GM23338 (cell line): ENCODE data around the gene UVSSA. TPM values are rescaled to one million over a fixed set of nuclear protein-coding genes. Genes with fewer than 3 reads are reported as not detected.

ENCODE experiments used
- ATAC-seq: fragments of 200-7000 bp; cut with Tn5 transposase; 3 replicates; pipeline ENCODE4 v1.9.1; 2020
- DNase-seq: peaks from one replicate; pipeline ENCODE4 v3.0.0-alpha.2; 2015; ENCODE audit warnings: low spot score
- H2AFZ ChIP-seq: fragments of 200-600 bp; sonication (generic); 2 replicates; pipeline ENCODE4 v1.8.0; 2016; ENCODE audit warnings: antibody characterized with exemption, mild to moderate bottlenecking, moderate library complexity
- H3F3A ChIP-seq: fragments of 200-600 bp; sonication (generic); replicated peaks from 2 replicates; pipeline ENCODE4 v1.8.0; 2017; ENCODE audit warnings: antibody characterized with exemption, mixed run types, low read depth
- H3K27ac ChIP-seq: fragments of 200-600 bp; sonication (generic); 2 replicates; pipeline ENCODE4 v1.6.1; 2016; ENCODE audit warnings: low read depth
- H3K27me3 ChIP-seq: fragments of 200-600 bp; sonication (generic); 2 replicates; pipeline ENCODE4 v1.8.0; 2016; ENCODE audit warnings: mild to moderate bottlenecking, mixed run types, moderate library complexity; ENCODE audit not compliant: insufficient read depth
- H3K36me3 ChIP-seq: fragments of 200-600 bp; sonication (generic); 2 replicates; pipeline ENCODE4 v1.8.0; 2016; ENCODE audit warnings: mild to moderate bottlenecking; ENCODE audit not compliant: insufficient read depth
- H3K4me1 ChIP-seq: fragments of 200-600 bp; sonication (generic); 2 replicates; pipeline ENCODE4 v1.8.0; 2016; ENCODE audit warnings: mild to moderate bottlenecking, moderate library complexity; ENCODE audit not compliant: insufficient read depth
- H3K4me2 ChIP-seq: fragments of 200-600 bp; sonication (generic); 2 replicates; pipeline ENCODE4 v1.7.1; 2017; ENCODE audit warnings: mixed run types
- H3K4me3 ChIP-seq: fragments of 200-600 bp; sonication (generic); 2 replicates; pipeline ENCODE4 v1.6.1; 2016; ENCODE audit warnings: mixed run types
- H3K79me2 ChIP-seq: fragments of 200-600 bp; sonication (generic); replicated peaks from 2 replicates; pipeline ENCODE4 v1.8.0; 2017; ENCODE audit warnings: mild to moderate bottlenecking; ENCODE audit not compliant: insufficient read depth
- H3K9me2 ChIP-seq: fragments of 200-600 bp; sonication (generic); 2 replicates; pipeline ENCODE4 v1.8.0; 2017; ENCODE audit not compliant: insufficient read depth
- H4K20me1 ChIP-seq: fragments of 200-600 bp; sonication (generic); replicated peaks from 2 replicates; pipeline ENCODE4 v1.8.0; 2017; ENCODE audit warnings: mild to moderate bottlenecking; ENCODE audit not compliant: insufficient read depth
- H3K27ac Mint-ChIP-seq: 2 replicates; pipeline ENCODE4 v1.8.0; 2020; ENCODE audit warnings: inconsistent platforms, mild to moderate bottlenecking, moderate library complexity, mixed read lengths
- H3K27me3 Mint-ChIP-seq: 3 replicates; pipeline ENCODE4 v1.8.0; 2022; ENCODE audit warnings: low read depth, mild to moderate bottlenecking, moderate library complexity, mixed read lengths, inconsistent platforms; ENCODE audit not compliant: insufficient read depth, poor library complexity
- H3K36me3 Mint-ChIP-seq: 3 replicates; pipeline ENCODE4 v1.8.0; 2021; ENCODE audit warnings: low read depth, mild to moderate bottlenecking, inconsistent platforms, moderate library complexity, mixed read lengths
- H3K4me1 Mint-ChIP-seq: 3 replicates; pipeline ENCODE4 v1.8.0; 2020; ENCODE audit warnings: mild to moderate bottlenecking, inconsistent platforms, mixed read lengths
- H3K4me3 Mint-ChIP-seq: 3 replicates; pipeline ENCODE4 v1.8.0; 2021; ENCODE audit warnings: moderate library complexity, mild to moderate bottlenecking, inconsistent platforms, mixed read lengths
- H3K9me3 Mint-ChIP-seq: 3 replicates; pipeline ENCODE4 v1.8.0; 2020; ENCODE audit warnings: moderate library complexity, mild to moderate bottlenecking, inconsistent platforms, mixed read lengths
- CREB1 ChIP-seq: fragments of 250-450 bp; sonication (Bioruptor Pico); IDR thresholded peaks from 2 replicates; pipeline ENCODE4 v1.5.0; 2020; ENCODE audit warnings: low read depth, mild to moderate bottlenecking, moderate library complexity
- EZH2phosphoT487 ChIP-seq: fragments of 200-600 bp; sonication (generic); IDR thresholded peaks from one replicate; pipeline ENCODE4 v1.8.1; 2018; ENCODE audit warnings: antibody characterized with exemption; ENCODE audit not compliant: unreplicated experiment
- NANOG ChIP-seq: IDR thresholded peaks from 2 replicates; pipeline ENCODE4 v1.6.1; 2016; ENCODE audit warnings: antibody characterized with exemption, borderline replicate concordance
- POLR2AphosphoS5 ChIP-seq: IDR thresholded peaks from 2 replicates; pipeline ENCODE4 v1.6.1; 2016; ENCODE audit warnings: antibody characterized with exemption, low read depth
- REST ChIP-seq: IDR thresholded peaks from one replicate; pipeline ENCODE4 v1.6.1; 2018; ENCODE audit warnings: antibody characterized with exemption; ENCODE audit not compliant: unreplicated experiment
- ZNF331 ChIP-seq: fragments of 250-450 bp; sonication (Bioruptor Pico); IDR thresholded peaks from 2 replicates; pipeline ENCODE4 v1.5.0; 2020; ENCODE audit warnings: low read depth, mild to moderate bottlenecking, moderate library complexity
- ZNF462 ChIP-seq: fragments of 250-450 bp; sonication (Bioruptor Pico); IDR thresholded peaks from 2 replicates; pipeline ENCODE4 v1.5.0; 2020; ENCODE audit warnings: mild to moderate bottlenecking, moderate library complexity
- polyA plus RNA-seq: library from polyadenylated mRNA; unstranded; fragments of >200 nt; fragmentation: Nextera tagmentation; extraction: Ambion mirVana; gene quantifications from 2 replicates; pipeline ENCODE4 v1.2.1, GENCODE V29; 2016
- total RNA-seq: library from RNA; depleted of rRNA; stranded (reverse); fragments of >200 nt; shearing (Covaris generic); gene quantifications from 2 replicates; pipeline ENCODE4 v1.2.3, GENCODE V29; 2014

Gene UVSSA
- total and polyA plus RNA-seq, 2 experiments from 2014 or later: 6.5 to 27.7 TPM

- no peak for TF ChIP-seq POLR2AphosphoS5
- no peak for TF ChIP-seq ZNF462 (CRISPR knock-in tag)
- TF ChIP-seq NANOG: no peak
- no peak for TF ChIP-seq ZNF331 (CRISPR knock-in tag)
- TF ChIP-seq CREB1: no peak
- no peak for TF ChIP-seq EZH2phosphoT487
These were observed 52.6 kb downstream of the UVSSA start (continued) for GRCh38 chr4:1399508-1400190.

- Histone ChIP-seq H3K36me3 (no peaks in the 10 kb centered on the region), H3F3A (no peaks in the 10 kb centered on the region), H3K4me1 (peaks cover 4% of the 10 kb centered on the region; the same call in 1 of the 2 replicates), H3K9me2 (no peaks in the 10 kb centered on the region), H3K4me2 (no peak overlapping the region), H3K27ac (no peak overlapping the region), H2AFZ (no peak overlapping the region), H3K4me3 (no peak overlapping the region), H3K79me2 (no peaks in the 10 kb centered on the region), H3K27me3 (peaks cover 49% of the 10 kb centered on the region), H4K20me1 (no peaks in the 10 kb centered on the region; the same call in 1 of the 2 replicates)
- peaks cover 55% of the 10 kb centered on the region for H3K27me3 Mint-ChIP-seq
- no peak for TF ChIP-seq REST
- no peak for TF ChIP-seq POLR2AphosphoS5
- peaks cover 16% of the 10 kb centered on the region for H3K36me3 Mint-ChIP-seq
- no peak overlapping the region for H3K27ac Mint-ChIP-seq
- ATAC-seq (no peak), DNase-seq (no peak)
- peaks cover 23% of the 10 kb centered on the region for H3K9me3 Mint-ChIP-seq
- H3K4me3 Mint-ChIP-seq: no peak overlapping the region
- H3K4me1 Mint-ChIP-seq: peaks cover 4% of the 10 kb centered on the region; the same call in 2 of the 3 replicates
These were observed 53.3 kb downstream of the UVSSA start for GRCh38 chr4:1400191-1400805.
